SH-SY5Y (cell line): Measurements from ENCODE around the gene CPLX3.

Experiments
- GATA2 ChIP-seq: IDR thresholded peaks from 2 replicates; pipeline ENCODE4 v1.6.1; 2011; ENCODE audit warnings: mild to moderate bottlenecking, low read depth, low read length
- GATA3 ChIP-seq: IDR thresholded peaks from 2 replicates; pipeline ENCODE4 v1.6.1; 2011; ENCODE audit warnings: low read depth, mild to moderate bottlenecking, low read length, moderate library complexity

DNA sequence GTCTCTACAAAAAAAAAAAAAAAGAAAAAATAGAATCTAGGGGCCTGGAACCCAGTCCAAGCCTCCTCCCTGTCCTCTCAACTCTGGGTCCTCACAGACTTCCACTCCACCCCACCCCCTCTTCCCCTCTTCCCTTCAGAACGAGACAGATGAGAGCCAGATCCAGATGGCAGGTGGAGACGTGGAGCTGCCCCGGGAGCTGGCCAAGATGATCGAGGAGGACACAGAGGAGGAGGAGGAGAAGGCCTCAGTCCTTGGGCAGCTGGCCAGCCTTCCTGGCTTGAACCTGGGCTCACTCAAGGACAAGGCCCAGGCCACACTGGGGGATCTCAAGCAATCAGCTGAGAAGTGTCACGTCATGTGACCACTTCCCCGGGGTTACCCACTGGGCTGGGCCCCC, 3.6 kb downstream of the CPLX3 start:
- TF ChIP-seq GATA3 (no peak), GATA2 (no peak)
